HG02840 (cell line): ENCODE measurements around the gene ATG4D.
"Not testable (repeated sequence)": the region's sequence is repeated elsewhere in the genome, so short reads cannot be mapped to it uniquely, and the experiment has no call there.

Source experiments
- ATAC-seq: cut with Tn5 transposase; IDR thresholded peaks from one replicate; pipeline ENCODE4 v1.9.1; 2021; ENCODE audit warnings: mild to moderate bottlenecking, moderate library complexity, moderate number of reproducible peaks; ENCODE audit not compliant: unreplicated experiment, low FRiP score

Gene ATG4D

GRCh38 chr19:10573793-10574192, 30.1 kb downstream of the ATG4D start:
- ATAC-seq = not testable (repeated sequence)

GRCh38 chr19:10574462-10574861, 30.8 kb downstream of the ATG4D start:
- no peak for ATAC-seq

GRCh38 chr19:10575011-10575716, 31.5 kb downstream of the ATG4D start:
- no peak for ATAC-seq

GRCh38 chr19:10577951-10578350, 34.2 kb downstream of the ATG4D start:
- no peak for ATAC-seq

GRCh38 chr19:10580979-10581631, 37.4 kb downstream of the ATG4D start:
- no peak for ATAC-seq

- no peak for ATAC-seq
Observed at GRCh38 chr19:10582091-10582490, 38.4 kb downstream of the ATG4D start.

- no peak for ATAC-seq
Observed at GRCh38 chr19:10583036-10583776, 39.5 kb downstream of the ATG4D start.

- no peak for ATAC-seq
Observed at GRCh38 chr19:10586396-10586795, 42.7 kb downstream of the ATG4D start.

- no peak for ATAC-seq
Observed at GRCh38 chr19:10587022-10587838, 43.5 kb downstream of the ATG4D start, which contains the start of gene AP1M2. AP1M2 (minus strand) TSS chr19:10587312; CDS start chr19:10587231, 81 bp downstream.

GRCh38 chr19:10587839-10588150, 44.1 kb downstream of the ATG4D start:
- ATAC-seq = no peak

- no peak for ATAC-seq
Observed at GRCh38 chr19:10593148-10593547, 49.4 kb downstream of the ATG4D start.

GRCh38 chr19:10593820-10594637, 50.3 kb downstream of the ATG4D start:
- no peak for ATAC-seq

GRCh38 chr19:10600149-10600548, 56.4 kb downstream of the ATG4D start:
- ATAC-seq = no peak

- ATAC-seq = no peak
Observed at GRCh38 chr19:10601999-10602329, 58.3 kb downstream of the ATG4D start.

GRCh38 chr19:10602330-10603083, 58.8 kb downstream of the ATG4D start:
- ATAC-seq = peak; percentile 48
